Measurements from ENCODE around the gene NDUFS1. TPM values are rescaled to one million over a fixed set of nuclear protein-coding genes. Genes with fewer than 3 reads are reported as not detected.
"Not testable (repeated sequence)": the region's sequence is repeated elsewhere in the genome, so short reads cannot be mapped to it uniquely, and the experiment has no call there.

NDUFS1 gene
- total RNA-seq, 1 donor, result 121 TPM

- TF ChIP-seq, protein P1, sequence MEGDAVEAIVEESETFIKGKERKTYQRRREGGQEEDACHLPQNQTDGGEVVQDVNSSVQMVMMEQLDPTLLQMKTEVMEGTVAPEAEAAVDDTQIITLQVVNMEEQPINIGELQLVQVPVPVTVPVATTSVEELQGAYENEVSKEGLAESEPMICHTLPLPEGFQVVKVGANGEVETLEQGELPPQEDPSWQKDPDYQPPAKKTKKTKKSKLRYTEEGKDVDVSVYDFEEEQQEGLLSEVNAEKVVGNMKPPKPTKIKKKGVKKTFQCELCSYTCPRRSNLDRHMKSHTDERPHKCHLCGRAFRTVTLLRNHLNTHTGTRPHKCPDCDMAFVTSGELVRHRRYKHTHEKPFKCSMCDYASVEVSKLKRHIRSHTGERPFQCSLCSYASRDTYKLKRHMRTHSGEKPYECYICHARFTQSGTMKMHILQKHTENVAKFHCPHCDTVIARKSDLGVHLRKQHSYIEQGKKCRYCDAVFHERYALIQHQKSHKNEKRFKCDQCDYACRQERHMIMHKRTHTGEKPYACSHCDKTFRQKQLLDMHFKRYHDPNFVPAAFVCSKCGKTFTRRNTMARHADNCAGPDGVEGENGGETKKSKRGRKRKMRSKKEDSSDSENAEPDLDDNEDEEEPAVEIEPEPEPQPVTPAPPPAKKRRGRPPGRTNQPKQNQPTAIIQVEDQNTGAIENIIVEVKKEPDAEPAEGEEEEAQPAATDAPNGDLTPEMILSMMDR (IDR thresholded peaks at IDR 0.05; ENCODE audit: insufficient read depth, low read length), result no peak
- DNase-seq (ENCODE audit: low read depth), result peak; percentile 85
These were observed 39.4 kb upstream of the NDUFS1 start for GRCh38 chr2:206198677-206199076.

DNA sequence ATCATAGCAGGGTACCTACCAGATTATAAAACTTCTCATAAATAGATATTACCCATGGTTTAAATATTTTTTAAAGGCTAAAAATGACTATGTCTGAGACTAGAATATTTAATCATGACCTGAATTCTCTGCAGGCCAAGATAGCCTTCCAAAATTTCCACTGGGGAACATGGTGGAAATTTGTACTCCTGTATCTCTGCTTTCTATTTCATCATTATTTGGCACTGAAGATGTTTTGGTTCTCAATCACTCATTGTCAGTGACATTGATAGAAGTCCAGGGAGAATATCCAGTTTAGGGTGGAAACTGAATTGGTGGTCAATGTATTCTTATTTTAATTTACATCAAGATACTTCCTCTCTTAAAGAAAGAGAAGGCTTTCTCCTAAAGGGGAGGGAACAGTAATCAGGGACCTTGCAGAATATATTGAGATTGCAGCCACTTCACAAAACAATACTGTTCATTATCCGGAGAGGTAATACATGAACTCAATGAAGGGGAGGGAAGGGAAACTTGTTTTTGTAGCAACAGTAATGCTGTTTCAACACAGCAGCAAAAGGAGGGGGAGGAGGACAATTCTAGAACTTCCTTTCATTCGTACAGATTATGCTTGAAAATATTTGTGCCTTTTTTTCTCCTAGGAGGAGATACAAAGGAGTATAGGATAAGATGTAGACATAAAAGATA is 34.6 kb upstream of the NDUFS1 start:
- TF ChIP-seq, protein P1 (IDR thresholded peaks at IDR 0.05; ENCODE audit: insufficient read depth, low read length), result no peak
- H3K4me3 ChIP-seq (ENCODE audit: low read depth, low read length), result no peak overlapping the region
- DNase-seq (ENCODE audit: low read depth), result no peak

More at GRCh38 chr2:206198677-206199076, 39.4 kb upstream of the NDUFS1 start:
- no peak overlapping the region for H3K4me3 ChIP-seq (ENCODE audit: low read depth, low read length)

GRCh38 chr2:206192157-206192556 is 32.9 kb upstream of the NDUFS1 start:
- TF ChIP-seq, protein P1 (IDR thresholded peaks at IDR 0.05; ENCODE audit: insufficient read depth, low read length), result no peak
- no peak for DNase-seq (ENCODE audit: low read depth)

DNA sequence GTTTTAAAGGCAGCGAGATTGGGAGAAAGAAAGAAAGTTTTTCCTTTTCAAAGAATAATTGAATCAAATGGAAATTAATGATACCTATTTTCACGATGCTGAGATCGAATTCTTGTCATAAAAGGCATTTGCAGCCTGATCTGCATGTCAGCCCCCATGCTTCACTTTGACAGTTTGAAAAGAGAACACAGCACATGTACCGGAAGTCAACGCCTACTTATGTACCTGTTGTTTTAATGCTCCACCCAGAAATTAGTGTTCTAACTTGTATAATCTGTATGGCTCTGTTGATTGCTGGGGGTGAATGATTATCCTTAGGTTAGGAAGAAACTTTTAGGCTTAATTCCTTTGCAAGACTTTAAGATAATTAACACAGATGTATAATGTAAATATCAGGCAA is 31.4 kb upstream of the NDUFS1 start:
- TF ChIP-seq, protein P1 (IDR thresholded peaks at IDR 0.05; ENCODE audit: insufficient read depth, low read length), result no peak
- DNase-seq (ENCODE audit: low read depth), result no peak
- no peak overlapping the region for H3K4me3 ChIP-seq (ENCODE audit: low read depth, low read length)

More at GRCh38 chr2:206192157-206192556, 32.9 kb upstream of the NDUFS1 start:
- H3K4me3 ChIP-seq (ENCODE audit: low read depth, low read length), result no peak overlapping the region

GRCh38 chr2:206190111-206190510 is 30.9 kb upstream of the NDUFS1 start:
- TF ChIP-seq, protein P1 (IDR thresholded peaks at IDR 0.05; ENCODE audit: insufficient read depth, low read length), result no peak
- H3K4me3 ChIP-seq (ENCODE audit: low read depth, low read length), result no peak overlapping the region
- DNase-seq (ENCODE audit: low read depth), result no peak

- no peak for DNase-seq (ENCODE audit: low read depth)
- TF ChIP-seq, protein P1 (IDR thresholded peaks at IDR 0.05; ENCODE audit: insufficient read depth, low read length), result no peak
- H3K4me3 ChIP-seq (ENCODE audit: low read depth, low read length), result no peak overlapping the region
These were observed 30.4 kb upstream of the NDUFS1 start for GRCh38 chr2:206189691-206190090.

GRCh38 chr2:206181526-206181925 is 22.3 kb upstream of the NDUFS1 start:
- not testable (repeated sequence) for H3K4me3 ChIP-seq (ENCODE audit: low read depth, low read length); DNase-seq (ENCODE audit: low read depth)

All from fibroblast of the aortic adventitia (primary cell).